Prostate gland (tissue), 2 donors: ENCODE results near the gene CIROP.

Source experiments
- POLR2A ChIP-seq: fragments of 450-650 bp; IDR thresholded peaks from one replicate; pipeline ENCODE4 v1.6.1; 2016; ENCODE audit warnings: antibody characterized with exemption, mild to moderate bottlenecking
- POLR2AphosphoS5 ChIP-seq: sonication (generic); formaldehyde crosslinking; IDR thresholded peaks from one replicate; pipeline ENCODE4 v1.6.1; 2017; ENCODE audit warnings: antibody characterized with exemption
- TF ChIP-seq, protein P1 (sequence below), 4 experiments: fragments of 200-600 bp in 2 of 4; fragments of 450-650 bp in 2 of 4; sonication (generic) in 2 of 4; IDR thresholded peaks; 1 replicate in 3 of 4; 2 replicates in 1 of 4; pipeline ENCODE4 v1.5.1; 2016 to 2019; ENCODE audit warnings: antibody characterized with exemption in 4 of 4, mild to moderate bottlenecking in 2 of 4, moderate library complexity in 2 of 4

DNA sequence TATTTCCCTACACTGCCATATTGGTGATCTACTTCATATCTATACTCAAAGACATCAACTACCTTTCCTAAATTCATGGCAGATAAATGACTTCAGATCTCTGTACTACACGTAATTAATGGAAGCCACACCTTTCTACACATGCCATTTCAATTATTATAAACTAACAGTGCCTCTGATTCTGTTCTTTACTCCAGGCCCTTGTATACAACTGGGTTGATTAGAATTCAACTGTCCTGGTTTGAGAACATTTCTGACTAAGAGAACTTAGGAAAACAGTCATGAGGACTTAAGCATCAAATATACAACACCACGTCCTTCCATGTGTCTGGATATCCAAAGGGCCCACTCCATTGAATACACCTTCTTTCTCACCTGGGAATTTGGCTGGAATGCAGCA lies 11.7 kb downstream of the CIROP start:
- TF ChIP-seq, protein P1, sequence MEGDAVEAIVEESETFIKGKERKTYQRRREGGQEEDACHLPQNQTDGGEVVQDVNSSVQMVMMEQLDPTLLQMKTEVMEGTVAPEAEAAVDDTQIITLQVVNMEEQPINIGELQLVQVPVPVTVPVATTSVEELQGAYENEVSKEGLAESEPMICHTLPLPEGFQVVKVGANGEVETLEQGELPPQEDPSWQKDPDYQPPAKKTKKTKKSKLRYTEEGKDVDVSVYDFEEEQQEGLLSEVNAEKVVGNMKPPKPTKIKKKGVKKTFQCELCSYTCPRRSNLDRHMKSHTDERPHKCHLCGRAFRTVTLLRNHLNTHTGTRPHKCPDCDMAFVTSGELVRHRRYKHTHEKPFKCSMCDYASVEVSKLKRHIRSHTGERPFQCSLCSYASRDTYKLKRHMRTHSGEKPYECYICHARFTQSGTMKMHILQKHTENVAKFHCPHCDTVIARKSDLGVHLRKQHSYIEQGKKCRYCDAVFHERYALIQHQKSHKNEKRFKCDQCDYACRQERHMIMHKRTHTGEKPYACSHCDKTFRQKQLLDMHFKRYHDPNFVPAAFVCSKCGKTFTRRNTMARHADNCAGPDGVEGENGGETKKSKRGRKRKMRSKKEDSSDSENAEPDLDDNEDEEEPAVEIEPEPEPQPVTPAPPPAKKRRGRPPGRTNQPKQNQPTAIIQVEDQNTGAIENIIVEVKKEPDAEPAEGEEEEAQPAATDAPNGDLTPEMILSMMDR (IDR thresholded peaks at IDR 0.05) = no peak
- TF ChIP-seq POLR2AphosphoS5 (no peak), POLR2A (no peak)
